Pancreas (tissue), 10 donors: Measurements from ENCODE around the gene TMEM62. TPM values are rescaled to one million over a fixed set of nuclear protein-coding genes. Genes with fewer than 3 reads are reported as not detected.
A peak's percentile ranks its signal among the peaks of the same experiment; 100 is the strongest.
"Not testable (repeated sequence)": the region's sequence is repeated elsewhere in the genome, so short reads cannot be mapped to it uniquely, and the experiment has no call there.

Experiments used
- ATAC-seq, 4 donors: fragments of 200-7000 bp; cut with Tn5 transposase; one replicate each; pipeline versions ENCODE4 v1.8.0 to v1.9.1; 2020; ENCODE audit warnings: mild to moderate bottlenecking in 4 of 4, moderate library complexity in 4 of 4
- DNase-seq, 6 donors: peaks; one replicate each; pipeline ENCODE4 v3.0.0-alpha.2; 2020
- FAIRE-seq: peaks from 2 replicates; lab custom pipeline; 2012; peaks lifted over from hg19 to GRCh38; lab: Jason Lieb, UNC
- H3K27ac ChIP-seq, 4 donors: fragments of 200-600 bp; sonication (generic); 1 replicate in 3 of 4; 2 replicates in 1 of 4; pipeline versions ENCODE4 v1.5.0 to v1.8.0; 2020
- H3K27me3 ChIP-seq, 4 donors: fragments of 200-600 bp; one replicate each; pipeline ENCODE4 v1.8.0; 2021
- H3K36me3 ChIP-seq, 3 donors: fragments of 200-600 bp; sonication (generic) in 1 of 3; one replicate each; pipeline versions ENCODE4 v1.5.0 to v1.8.0; 2020 to 2021
- H3K4me1 ChIP-seq, 3 donors: fragments of 200-600 bp; one replicate each; pipeline ENCODE4 v1.8.0; 2021
- H3K4me3 ChIP-seq, 4 donors: fragments of 200-600 bp; sonication (generic) in 2 of 4; one replicate each; pipeline versions ENCODE4 v1.5.0 to v1.8.0; 2020 to 2021
- H3K9me3 ChIP-seq, 4 donors: fragments of 200-600 bp; one replicate each; pipeline ENCODE4 v1.8.0; 2021
- CTCF ChIP-seq, 4 donors: fragments of 200-600 bp; sonication (generic) in 3 of 4; IDR thresholded peaks; one replicate each; pipeline versions ENCODE4 v1.5.0 to v1.8.0; 2021; ENCODE audit warnings: antibody characterized with exemption in 4 of 4
- WGBS, 2 donors: extraction: QIAGEN DNeasy Blood & Tissue Kit; methylation state at CpG; one replicate each; pipeline ENCODE4 v1.1.7; 2013; 5-methylcytosine and 5-hydroxymethylcytosine counted together
- intact Hi-C, 3 donors: fragments of 100-400 bp; cut with DNase I; formaldehyde crosslinking; loops; one replicate each; pipeline versions ENCODE4 v1.11.1 to v1.14.2; 2022
- polyA plus RNA-seq, 2 donors: library from polyadenylated mRNA; stranded (reverse); fragments of 200-250 nt; gene quantifications; one replicate each; pipeline ENCODE4 v1.2.3, GENCODE V29; 2013
- total RNA-seq, 6 donors: library from RNA; stranded (reverse); fragmentation: NEBNext Ultra II Directional in 4 of 6; extraction: Animal tissue kit (Norgen Biotek cat#: 25700) in 4 of 6; gene quantifications; one replicate each; pipeline versions ENCODE4 v1.2.1 to v1.2.4, GENCODE V29; 2021 to 2023
- donor health status: healthy with polysubstance abuse.
- donor health status: DM: no; HTN: no; CAD: no; lungs with moderate emphysema.
- donor health status: DM: no; HTN: no; CAD: no.
- donor health status: control.
- donor health status: control.
- donor health status: Bipolar disorder and iron deficiency.
- donor health status: DM: yes; HTN: yes; CAD: no.
- donor health status: DM: no; HTN: no; CAD: no.
- donor health status: DM: no; HTN: no; CAD: no.
- donor health status: DM: yes; HTN: yes; CAD: no.

TMEM62 gene
- total and polyA plus RNA-seq, 8 donors, result 8.1 to 16.8 (median 11.5) TPM

- DNase-seq (peak in 1 of 6 donors; percentile 39), FAIRE-seq (no peak), ATAC-seq (peak; percentile 64 to 84 (median 79))
- Histone ChIP-seq H3K36me3 (peaks cover 0 to 11% (median 5%) of the 10 kb centered on the region in 3 donors), H3K9me3 (no peaks in the 10 kb centered on the region), H3K27me3 (no peaks in the 10 kb centered on the region), H3K4me3 (no peak overlapping the region), H3K27ac (no peak overlapping the region), H3K4me1 (no peaks in the 10 kb centered on the region)
- WGBS, 2 donors, result 54 to 62% methylated on average over 2 of the region's 2 CpGs
- intact Hi-C loops, result no loop called here
- no peak for TF ChIP-seq CTCF (IDR thresholded peaks at IDR 0.05)
Observed at GRCh38 chr15:43168192-43169107, 35.1 kb downstream of the TMEM62 start.

GRCh38 chr15:43169888-43170287 lies 36.5 kb downstream of the TMEM62 start:
- no peak for FAIRE-seq
- peaks cover 0 to 6% (median 1%) of the 10 kb centered on the region in 3 donors for H3K36me3 ChIP-seq

GRCh38 chr15:43175656-43176309 lies 42.4 kb downstream of the TMEM62 start:
- FAIRE-seq, H3K4me1 ChIP-seq, ATAC-seq, H3K27me3 ChIP-seq, DNase-seq, H3K27ac ChIP-seq, H3K4me3 ChIP-seq, intact Hi-C loops, H3K36me3 ChIP-seq, H3K9me3 ChIP-seq: not testable (repeated sequence)
- 96 to 98% methylated on average over 23 to 24 of the region's 25 CpGs for WGBS, 2 donors

More at GRCh38 chr15:43169888-43170287, 36.5 kb downstream of the TMEM62 start:
- H3K4me1 ChIP-seq, result no peaks in the 10 kb centered on the region
- H3K4me3 ChIP-seq, result no peak overlapping the region
- WGBS, 2 donors, result 80 to 82% methylated on average over 4 of the region's 4 CpGs
- DNase-seq (no peak), ATAC-seq (no peak)
- intact Hi-C loops, result no loop called here
- no peaks in the 10 kb centered on the region for H3K27me3 ChIP-seq
- H3K27ac ChIP-seq, result no peak overlapping the region
- TF ChIP-seq CTCF (IDR thresholded peaks at IDR 0.05), result no peak
- no peaks in the 10 kb centered on the region for H3K9me3 ChIP-seq

- intact Hi-C loops, H3K4me3 ChIP-seq, DNase-seq, H3K36me3 ChIP-seq, H3K9me3 ChIP-seq, H3K27ac ChIP-seq, H3K27me3 ChIP-seq, H3K4me1 ChIP-seq, ATAC-seq, FAIRE-seq: not testable (repeated sequence)
- 91 to 97% methylated on average over 2 of the region's 2 CpGs for WGBS, 2 donors
Observed at GRCh38 chr15:43177147-43177546, 43.8 kb downstream of the TMEM62 start.

GRCh38 chr15:43183270-43183669 lies 49.9 kb downstream of the TMEM62 start:
- Histone ChIP-seq H3K4me3 (no peak overlapping the region), H3K4me1 (peaks cover 0 to 11% (median 7%) of the 10 kb centered on the region in 3 donors), H3K27ac (no peak overlapping the region), H3K27me3 (no peaks in the 10 kb centered on the region), H3K36me3 (peaks cover 0 to 5% (median 0%) of the 10 kb centered on the region in 3 donors), H3K9me3 (no peaks in the 10 kb centered on the region)
- no peak for DNase-seq
- no peak for ATAC-seq
- WGBS, 2 donors, result 77 to 79% methylated on average over 3 of the region's 3 CpGs
- FAIRE-seq, result no peak
- no peak for TF ChIP-seq CTCF (IDR thresholded peaks at IDR 0.05)
- intact Hi-C loops, result no loop called here
